Stomach smooth muscle (tissue), 2 donors: ENCODE data around the gene MFSD11.
A peak's percentile ranks its signal among the peaks of the same experiment; 100 is the strongest.

Experiments
- H3K27ac ChIP-seq: one replicate; pipeline ENCODE4 v1.7.0; 2013; ENCODE audit warnings: mild to moderate bottlenecking, low read length, inconsistent platforms
- H3K27me3 ChIP-seq, 2 donors: one replicate each; pipeline ENCODE4 v1.7.0; 2013; ENCODE audit warnings: low read length in 2 of 2; ENCODE audit not compliant: insufficient read depth in 2 of 2, control insufficient read depth in 1 of 2
- H3K36me3 ChIP-seq, 2 donors: one replicate each; pipeline ENCODE4 v1.7.0; 2013; ENCODE audit warnings: low read length in 2 of 2; ENCODE audit not compliant: control insufficient read depth in 2 of 2, insufficient read depth in 2 of 2
- H3K4me1 ChIP-seq: one replicate; pipeline ENCODE4 v1.7.0; 2013; ENCODE audit warnings: low read length; ENCODE audit not compliant: control insufficient read depth, insufficient read depth
- H3K4me3 ChIP-seq, 2 donors: one replicate each; pipeline ENCODE4 v1.7.0; 2013; ENCODE audit warnings: low read length in 2 of 2
- H3K9ac ChIP-seq, 2 donors: one replicate each; pipeline ENCODE4 v1.7.0; 2013; ENCODE audit warnings: low read length in 2 of 2, mild to moderate bottlenecking in 1 of 2
- H3K9me3 ChIP-seq, 2 donors: one replicate each; pipeline ENCODE4 v1.7.0; 2013; ENCODE audit warnings: low read length in 2 of 2; ENCODE audit not compliant: control insufficient read depth in 2 of 2
- donor health status: healthy.
- donor health status: Pancreatic carcinoma.

Gene MFSD11

GRCh38 chr17:76737676-76738467 lies at the start of gene MFSD11:
Gene MFSD11, plus strand, starts transcription at chr17:76738119. Its CDS starts 234 bp downstream, at chr17:76738353.
- H3K4me3 ChIP-seq = peak within 1 kb of the TSS; percentile 87 to 97
- no peaks in the 10 kb centered on the region for H3K9me3 ChIP-seq
- peak within 1 kb of the TSS; percentile 90 to 91 for H3K9ac ChIP-seq
- peak within 1 kb of the TSS; percentile 95 for H3K27ac ChIP-seq
- peaks cover 16 to 30% of the 10 kb centered on the region in 2 donors for H3K36me3 ChIP-seq
- no peaks in the 10 kb centered on the region for H3K27me3 ChIP-seq
- peaks cover 36% of the 10 kb centered on the region for H3K4me1 ChIP-seq

- peaks cover 0 to 5% of the 10 kb centered on the region in 2 donors for H3K36me3 ChIP-seq
- peak overlapping the region; percentile 95 for H3K27ac ChIP-seq
- peak overlapping the region; percentile 46 to 66 for H3K9ac ChIP-seq
- H3K4me1 ChIP-seq = peaks cover 84% of the 10 kb centered on the region
- H3K27me3 ChIP-seq = no peaks in the 10 kb centered on the region
- H3K9me3 ChIP-seq = no peaks in the 10 kb centered on the region
- peak overlapping the region; percentile 40 to 60 for H3K4me3 ChIP-seq
These were observed 49.7 kb upstream of the MFSD11 start for GRCh38 chr17:76688165-76688622.

- Histone ChIP-seq H3K36me3 (no peaks in the 10 kb centered on the region), H3K4me1 (peaks cover 77% of the 10 kb centered on the region), H3K9ac (no peak overlapping the region), H3K4me3 (no peak overlapping the region), H3K27me3 (no peaks in the 10 kb centered on the region), H3K27ac (peak overlapping the region; percentile 95), H3K9me3 (no peaks in the 10 kb centered on the region)
These were observed 48.1 kb upstream of the MFSD11 start for GRCh38 chr17:76689859-76690258.

- Histone ChIP-seq H3K36me3 (no peaks in the 10 kb centered on the region), H3K27ac (peak overlapping the region; percentile 64), H3K9ac (no peak overlapping the region), H3K4me3 (no peak overlapping the region), H3K27me3 (no peaks in the 10 kb centered on the region), H3K4me1 (peaks cover 77% of the 10 kb centered on the region), H3K9me3 (no peaks in the 10 kb centered on the region)
These were observed 47.2 kb upstream of the MFSD11 start for GRCh38 chr17:76690596-76691280.

GRCh38 chr17:76691379-76692191 lies 46.3 kb upstream of the MFSD11 start:
- H3K9me3 ChIP-seq = no peaks in the 10 kb centered on the region
- peak overlapping the region; percentile 64 for H3K27ac ChIP-seq
- H3K4me3 ChIP-seq = peak overlapping the region in 1 of 2 donors; percentile 35
- H3K9ac ChIP-seq = peak overlapping the region in 1 of 2 donors; percentile 13
- H3K36me3 ChIP-seq = no peaks in the 10 kb centered on the region
- H3K4me1 ChIP-seq = peaks cover 76% of the 10 kb centered on the region
- no peaks in the 10 kb centered on the region for H3K27me3 ChIP-seq

- H3K4me1 ChIP-seq = peaks cover 80% of the 10 kb centered on the region
- peak overlapping the region; percentile 40 to 44 for H3K4me3 ChIP-seq
- peak overlapping the region in 1 of 2 donors; percentile 13 for H3K9ac ChIP-seq
- no peaks in the 10 kb centered on the region for H3K9me3 ChIP-seq
- no peaks in the 10 kb centered on the region for H3K36me3 ChIP-seq
- no peaks in the 10 kb centered on the region for H3K27me3 ChIP-seq
- H3K27ac ChIP-seq = peak overlapping the region; percentile 97
These were observed 42.7 kb upstream of the MFSD11 start for GRCh38 chr17:76695059-76695831.

GRCh38 chr17:76696763-76697701 lies 40.9 kb upstream of the MFSD11 start:
- Histone ChIP-seq H3K27me3 (no peaks in the 10 kb centered on the region), H3K36me3 (no peaks in the 10 kb centered on the region), H3K27ac (peak overlapping the region; percentile 97), H3K9ac (peak overlapping the region; percentile 62 to 69), H3K4me1 (peaks cover 83% of the 10 kb centered on the region), H3K9me3 (no peaks in the 10 kb centered on the region), H3K4me3 (peak overlapping the region; percentile 20 to 52)

GRCh38 chr17:76697702-76698465 lies 40.0 kb upstream of the MFSD11 start:
- H3K4me3 ChIP-seq = peak overlapping the region; percentile 20 to 52
- H3K4me1 ChIP-seq = peaks cover 85% of the 10 kb centered on the region
- H3K27me3 ChIP-seq = no peaks in the 10 kb centered on the region
- no peaks in the 10 kb centered on the region for H3K36me3 ChIP-seq
- H3K27ac ChIP-seq = peak overlapping the region; percentile 97
- H3K9ac ChIP-seq = peak overlapping the region; percentile 62 to 69
- H3K9me3 ChIP-seq = no peaks in the 10 kb centered on the region
